KOPT-K1 (cell line): ENCODE measurements around the gene STRIP2.
"Not testable (repeated sequence)": the region's sequence is repeated elsewhere in the genome, so short reads cannot be mapped to it uniquely, and the experiment has no call there.

ENCODE experiments used
- H3K27ac ChIP-seq: fragments of 200-600 bp; sonication (generic); 2 replicates; pipeline ENCODE4 v1.5.1; 2016; ENCODE audit warnings: antibody characterized with exemption, mild to moderate bottlenecking, low read depth, low read length; ENCODE audit not compliant: poor library complexity, severe bottlenecking
- H3K36me3 ChIP-seq: fragments of 200-600 bp; sonication (generic); 2 replicates; pipeline ENCODE4 v1.5.1; 2017; ENCODE audit warnings: antibody characterized with exemption, mild to moderate bottlenecking, low read length, moderate library complexity; ENCODE audit not compliant: insufficient read depth
- H3K9me3 ChIP-seq: fragments of 200-600 bp; sonication (generic); 2 replicates; pipeline ENCODE4 v1.5.1; 2017; ENCODE audit warnings: antibody characterized with exemption, low read length, mild to moderate bottlenecking; ENCODE audit not compliant: insufficient read depth, poor library complexity, severe bottlenecking

STRIP2 gene

DNA sequence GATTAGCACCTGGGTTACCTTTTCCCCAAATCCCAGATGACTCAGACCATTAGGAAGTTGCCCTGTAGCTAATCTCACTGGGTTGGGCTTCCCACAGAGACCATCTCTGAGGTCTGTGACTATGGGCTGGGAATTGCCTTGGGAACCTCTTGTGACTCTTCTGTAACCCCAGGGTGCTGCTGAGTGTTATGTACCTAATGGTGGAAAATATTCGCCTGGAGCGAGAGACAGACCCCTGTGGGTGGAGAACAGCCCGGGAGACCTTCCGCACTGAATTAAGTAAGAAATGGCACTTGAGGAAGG lies 20.0 kb downstream of the STRIP2 start:
- peaks cover 25% of the 10 kb centered on the region; the same call in 1 of the 2 replicates for H3K36me3 ChIP-seq
- no peak overlapping the region for H3K27ac ChIP-seq
- peaks cover 1% of the 10 kb centered on the region for H3K9me3 ChIP-seq

GRCh38 chr7:129456421-129456820 lies 22.2 kb downstream of the STRIP2 start:
- H3K9me3 ChIP-seq = no peaks in the 10 kb centered on the region
- H3K27ac ChIP-seq = no peak overlapping the region
- H3K36me3 ChIP-seq = peaks cover 42% of the 10 kb centered on the region; the same call in 1 of the 2 replicates

GRCh38 chr7:129457101-129457500 lies 22.9 kb downstream of the STRIP2 start:
- Histone ChIP-seq H3K27ac (no peak overlapping the region), H3K36me3 (peaks cover 47% of the 10 kb centered on the region; the same call in 1 of the 2 replicates), H3K9me3 (no peaks in the 10 kb centered on the region)

DNA sequence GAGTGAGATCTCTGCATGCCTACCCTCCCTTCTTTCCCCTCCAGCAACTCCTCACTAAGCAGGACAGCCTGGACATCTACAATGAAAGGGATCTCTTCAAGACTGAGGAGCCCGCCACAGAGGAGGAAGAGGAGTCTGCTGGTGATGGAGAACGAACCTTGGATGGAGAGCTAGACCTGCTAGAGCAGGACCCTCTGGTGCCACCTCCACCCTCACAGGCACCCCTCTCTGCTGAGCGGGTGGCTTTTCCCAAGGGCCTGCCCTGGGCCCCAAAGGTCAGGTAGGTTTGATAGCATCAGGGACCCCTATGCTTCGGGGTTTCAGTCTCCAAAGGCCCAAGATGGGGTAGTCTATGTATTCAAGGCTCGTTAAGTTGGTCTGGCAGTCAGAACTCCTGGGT lies 23.9 kb downstream of the STRIP2 start:
- Histone ChIP-seq H3K36me3 (peaks cover 47% of the 10 kb centered on the region; the same call in 1 of the 2 replicates), H3K9me3 (no peaks in the 10 kb centered on the region), H3K27ac (no peak overlapping the region)

- Histone ChIP-seq H3K27ac (no peak overlapping the region), H3K9me3 (no peaks in the 10 kb centered on the region), H3K36me3 (peaks cover 42% of the 10 kb centered on the region; the same call in 1 of the 2 replicates)
These were observed 27.6 kb downstream of the STRIP2 start for GRCh38 chr7:129461809-129462208.

DNA sequence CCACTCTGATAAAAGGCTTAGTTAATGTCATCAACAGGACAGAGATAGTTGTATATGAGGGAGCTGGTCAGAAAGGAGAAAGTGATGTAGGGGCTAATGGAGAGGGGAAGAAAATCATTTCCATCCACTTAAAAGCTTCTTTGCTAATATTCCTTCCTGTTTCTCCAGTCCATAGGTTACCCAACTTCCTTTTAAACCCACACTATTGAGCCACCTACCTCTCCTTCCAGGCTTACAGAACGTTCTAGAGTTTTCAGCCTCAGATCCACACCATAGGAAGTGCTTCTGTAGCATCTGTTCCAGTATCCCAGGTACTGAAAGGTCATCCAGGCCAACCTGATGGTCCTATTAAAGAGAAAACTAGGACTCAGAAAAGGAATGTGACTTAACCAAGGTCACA lies 28.2 kb downstream of the STRIP2 start:
- H3K36me3 ChIP-seq = peaks cover 38% of the 10 kb centered on the region; the same call in 1 of the 2 replicates
- no peak overlapping the region for H3K27ac ChIP-seq
- H3K9me3 ChIP-seq = no peaks in the 10 kb centered on the region

GRCh38 chr7:129464194-129464593 lies 30.0 kb downstream of the STRIP2 start:
- H3K36me3 ChIP-seq = peaks cover 29% of the 10 kb centered on the region; the same call in 1 of the 2 replicates
- H3K9me3 ChIP-seq = no peaks in the 10 kb centered on the region
- no peak overlapping the region for H3K27ac ChIP-seq

DNA sequence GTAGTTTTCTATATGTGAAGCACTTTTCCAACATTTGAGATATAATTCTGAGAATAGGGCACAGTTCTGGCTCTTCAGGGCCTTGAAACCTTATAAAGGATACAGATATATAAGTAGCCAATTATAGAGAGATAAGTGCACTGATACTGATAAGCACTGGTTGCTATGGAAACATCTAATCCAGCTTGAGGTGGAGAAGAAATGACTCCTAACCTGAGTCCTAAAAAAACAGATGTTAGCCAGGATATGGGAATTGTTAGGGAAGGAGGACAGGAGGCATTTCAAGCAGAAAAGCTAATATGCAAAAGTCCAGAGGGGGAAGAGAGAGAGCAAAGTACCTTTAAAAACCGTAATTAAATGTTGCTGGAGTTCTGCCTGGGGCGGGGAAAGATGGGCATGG lies 30.8 kb downstream of the STRIP2 start:
- Histone ChIP-seq H3K36me3 (peaks cover 20% of the 10 kb centered on the region; the same call in 1 of the 2 replicates), H3K9me3 (no peaks in the 10 kb centered on the region), H3K27ac (no peak overlapping the region)

- no peaks in the 10 kb centered on the region for H3K9me3 ChIP-seq
- H3K36me3 ChIP-seq = peaks cover 8% of the 10 kb centered on the region; the same call in 1 of the 2 replicates
- H3K27ac ChIP-seq = no peak overlapping the region
These were observed 32.6 kb downstream of the STRIP2 start for GRCh38 chr7:129466796-129467195.

DNA sequence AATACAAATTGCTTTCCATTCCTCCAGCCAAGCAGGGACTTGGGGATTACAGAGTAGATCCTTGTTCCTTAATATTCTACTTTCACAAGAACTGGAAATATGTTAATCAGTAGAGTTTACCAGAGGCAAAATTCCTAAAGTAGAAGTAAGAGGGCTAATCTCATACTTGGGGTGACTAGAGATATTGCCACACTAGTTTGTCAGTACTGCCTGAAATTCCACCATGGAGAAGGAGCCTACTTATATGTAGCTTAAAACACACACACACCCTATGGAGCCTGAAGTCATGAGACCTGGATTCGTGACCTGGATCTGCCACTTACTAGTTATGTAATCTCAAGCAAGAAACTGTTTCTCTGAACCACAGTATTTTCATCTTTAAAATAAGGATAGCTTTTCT lies 33.9 kb downstream of the STRIP2 start:
- Histone ChIP-seq H3K36me3 (peaks cover 7% of the 10 kb centered on the region; the same call in 1 of the 2 replicates), H3K9me3 (no peaks in the 10 kb centered on the region), H3K27ac (no peak overlapping the region)

GRCh38 chr7:129468547-129468946 lies 34.3 kb downstream of the STRIP2 start:
- Histone ChIP-seq H3K36me3 (peaks cover 7% of the 10 kb centered on the region; the same call in 1 of the 2 replicates), H3K27ac (no peak overlapping the region), H3K9me3 (no peaks in the 10 kb centered on the region)

GRCh38 chr7:129469930-129470329 lies 35.7 kb downstream of the STRIP2 start:
- H3K9me3 ChIP-seq = no peaks in the 10 kb centered on the region
- H3K27ac ChIP-seq = no peak overlapping the region
- H3K36me3 ChIP-seq = no peaks in the 10 kb centered on the region

- Histone ChIP-seq H3K36me3 (no peaks in the 10 kb centered on the region), H3K9me3 (no peaks in the 10 kb centered on the region), H3K27ac (no peak overlapping the region)
These were observed 36.2 kb downstream of the STRIP2 start for GRCh38 chr7:129470411-129470810.

DNA sequence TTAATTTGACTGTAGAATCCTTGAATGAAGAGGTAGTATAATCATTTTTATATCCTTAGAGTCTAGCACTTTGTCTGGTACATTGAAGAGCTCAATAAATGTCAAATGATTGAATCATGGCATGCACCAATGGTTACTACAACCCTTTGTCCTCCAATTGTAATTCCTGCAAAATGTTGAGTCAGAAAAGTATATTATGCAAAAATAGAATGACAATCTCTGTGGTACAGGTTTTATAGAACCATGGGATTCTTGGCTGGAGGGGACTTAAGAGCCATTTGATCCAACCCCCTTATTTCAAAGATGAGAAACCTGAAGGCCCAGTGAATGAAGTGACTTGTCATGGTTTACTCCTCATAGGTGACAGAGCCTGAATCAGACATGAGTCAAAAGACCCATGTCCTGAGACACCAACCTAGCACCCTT lies 37.2 kb downstream of the STRIP2 start:
- no peaks in the 10 kb centered on the region for H3K36me3 ChIP-seq
- no peak overlapping the region for H3K27ac ChIP-seq
- peaks cover 4% of the 10 kb centered on the region for H3K9me3 ChIP-seq

GRCh38 chr7:129475931-129476330 lies 41.7 kb downstream of the STRIP2 start:
- H3K9me3 ChIP-seq, H3K27ac ChIP-seq, H3K36me3 ChIP-seq: not testable (repeated sequence)

DNA sequence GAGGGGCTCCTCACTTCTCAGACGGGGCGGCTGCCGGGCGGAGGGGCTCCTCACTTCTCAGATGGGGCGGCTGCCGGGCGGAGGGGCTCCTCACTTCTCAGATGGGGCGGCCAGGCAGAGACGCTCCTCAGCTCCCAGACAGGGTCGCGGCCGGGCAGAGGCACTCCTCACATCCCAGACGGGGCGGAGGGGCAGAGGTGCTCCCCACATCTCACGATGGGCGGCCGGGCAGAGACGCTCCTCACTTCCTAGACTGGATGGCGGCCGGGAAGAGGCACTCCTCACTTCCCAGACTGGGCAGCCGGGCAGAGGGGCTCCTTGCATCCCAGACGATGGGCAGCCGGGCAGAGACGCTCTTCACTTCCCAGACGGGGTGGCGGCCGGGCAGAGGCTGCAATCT lies 42.2 kb downstream of the STRIP2 start:
- H3K27ac ChIP-seq, H3K36me3 ChIP-seq, H3K9me3 ChIP-seq: not testable (repeated sequence)

GRCh38 chr7:129479831-129480230 lies 45.6 kb downstream of the STRIP2 start:
- Histone ChIP-seq H3K9me3 (peaks cover 4% of the 10 kb centered on the region), H3K27ac (no peak overlapping the region), H3K36me3 (no peaks in the 10 kb centered on the region)
